GM18508 (cell line): ENCODE data around the gene STX1B.

Source experiments
- ATAC-seq: cut with Tn5 transposase; IDR thresholded peaks from one replicate; pipeline ENCODE4 v1.9.1; 2021; ENCODE audit warnings: moderate number of reproducible peaks; ENCODE audit not compliant: insufficient read depth, unreplicated experiment

The STX1B gene

DNA sequence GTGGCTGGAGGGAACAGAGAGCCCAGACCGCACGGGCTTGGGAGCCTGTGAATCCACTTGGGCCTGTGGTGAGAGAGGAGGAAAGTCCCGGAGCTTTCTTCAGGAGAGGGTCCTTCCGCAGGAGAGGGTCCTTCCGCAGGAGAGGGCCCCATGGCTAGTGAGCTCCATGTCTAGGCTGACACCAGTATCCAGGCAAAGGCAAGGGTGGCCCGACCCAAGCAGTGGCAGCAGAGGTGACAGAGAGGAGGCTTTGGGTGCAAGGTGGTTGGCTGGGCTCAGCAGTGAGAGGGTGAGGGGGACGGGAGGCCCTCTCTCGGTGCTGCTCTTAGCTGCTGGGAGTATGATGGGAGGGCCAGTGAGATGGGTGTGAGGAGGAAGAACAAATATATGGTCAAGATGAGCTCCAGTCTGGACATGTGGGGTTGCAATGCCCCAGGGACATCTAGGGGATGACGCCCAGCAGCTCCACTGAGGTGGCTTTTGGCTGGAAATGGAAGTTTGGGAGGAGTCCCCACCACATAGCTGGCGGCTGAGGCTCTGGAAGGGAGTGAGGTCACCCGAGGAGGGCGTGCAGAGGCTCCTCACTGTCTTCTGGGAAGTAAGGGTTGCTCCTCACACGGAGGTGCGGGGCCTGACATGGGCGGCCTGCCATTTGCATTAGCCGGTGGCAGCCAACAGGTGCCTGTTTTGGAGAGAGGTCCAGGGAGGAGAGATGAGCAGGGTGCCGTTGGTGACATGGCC lies 27.7 kb downstream of the STX1B start:
- ATAC-seq = no peak

DNA sequence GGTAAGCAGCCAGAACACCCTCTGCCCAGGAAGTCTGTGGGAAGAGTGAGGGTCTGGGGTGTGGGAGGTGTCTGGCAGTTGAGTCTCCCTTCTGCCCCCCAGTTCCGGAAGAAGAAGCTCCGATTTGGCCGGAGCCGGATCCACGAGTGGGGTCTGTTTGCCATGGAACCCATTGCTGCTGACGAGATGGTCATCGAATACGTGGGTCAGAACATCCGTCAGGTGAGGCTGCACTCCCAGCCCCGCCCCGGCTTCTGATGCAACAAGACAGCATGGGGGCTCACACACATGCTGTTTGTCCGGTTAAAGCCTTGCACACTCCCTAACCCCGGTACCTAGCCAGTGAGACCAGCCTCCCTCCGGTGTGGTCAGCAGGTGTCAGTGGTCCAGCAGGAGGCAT lies 29.5 kb downstream of the STX1B start:
- ATAC-seq = no peak

DNA sequence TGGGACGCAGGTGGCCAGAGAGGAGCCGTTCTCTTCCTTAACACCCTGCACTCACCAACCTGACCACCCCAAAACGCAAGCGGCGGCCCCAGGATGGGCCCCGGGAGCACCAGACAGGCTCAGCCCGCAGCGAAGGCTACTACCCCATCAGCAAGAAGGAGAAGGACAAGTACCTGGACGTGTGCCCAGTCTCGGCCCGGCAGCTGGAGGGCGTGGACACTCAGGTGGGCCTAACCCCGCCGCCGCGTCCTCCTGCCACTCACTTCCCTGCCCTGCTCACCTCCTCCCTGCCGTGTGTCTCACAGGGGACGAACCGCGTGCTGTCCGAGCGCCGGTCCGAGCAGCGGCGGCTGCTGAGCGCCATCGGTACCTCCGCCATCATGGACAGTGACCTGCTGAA lies 30.0 kb downstream of the STX1B start:
- no peak for ATAC-seq

DNA sequence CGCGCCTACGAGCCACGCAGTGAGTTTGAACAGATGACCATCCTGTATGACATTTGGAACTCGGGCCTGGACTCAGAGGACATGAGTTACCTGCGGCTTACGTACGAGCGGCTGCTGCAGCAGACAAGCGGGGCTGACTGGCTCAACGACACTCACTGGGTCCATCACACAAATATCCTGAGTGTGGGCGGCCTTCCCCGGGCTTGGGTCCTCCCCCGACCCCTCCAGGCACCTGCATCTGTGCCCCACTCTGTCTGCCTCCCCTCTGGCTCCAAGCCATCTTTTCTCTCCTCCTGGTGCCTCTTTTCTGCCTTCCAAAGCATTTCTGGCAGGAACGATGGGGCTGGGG lies 30.4 kb downstream of the STX1B start:
- ATAC-seq = no peak

DNA sequence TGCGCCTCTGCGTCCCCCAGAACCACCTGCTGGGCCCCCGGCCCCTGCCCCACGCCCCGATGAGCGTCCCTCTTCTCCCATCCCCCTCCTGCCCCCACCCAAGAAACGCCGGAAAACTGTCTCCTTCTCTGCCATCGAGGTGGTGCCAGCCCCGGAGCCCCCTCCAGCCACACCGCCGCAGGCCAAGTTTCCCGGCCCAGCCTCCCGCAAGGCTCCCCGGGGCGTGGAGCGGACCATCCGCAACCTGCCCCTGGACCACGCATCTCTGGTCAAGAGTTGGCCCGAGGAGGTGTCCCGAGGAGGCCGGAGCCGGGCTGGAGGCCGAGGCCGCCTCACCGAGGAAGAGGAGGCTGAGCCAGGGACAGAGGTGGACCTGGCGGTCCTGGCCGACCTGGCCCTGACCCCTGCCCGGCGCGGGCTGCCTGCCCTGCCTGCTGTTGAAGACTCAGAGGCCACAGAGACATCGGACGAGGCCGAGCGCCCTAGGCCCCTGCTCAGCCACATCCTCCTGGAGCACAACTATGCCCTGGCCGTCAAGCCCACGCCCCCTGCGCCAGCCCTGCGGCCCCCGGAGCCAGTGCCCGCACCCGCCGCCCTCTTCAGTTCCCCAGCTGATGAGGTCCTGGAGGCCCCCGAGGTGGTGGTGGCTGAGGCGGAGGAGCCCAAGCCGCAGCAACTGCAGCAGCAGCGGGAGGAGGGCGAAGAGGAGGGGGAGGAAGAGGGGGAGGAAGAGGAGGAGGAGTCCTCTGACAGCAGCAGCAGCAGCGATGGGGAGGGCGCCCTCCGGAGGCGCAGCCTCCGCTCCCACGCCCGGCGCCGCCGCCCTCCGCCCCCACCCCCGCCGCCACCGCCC lies 31.0 kb downstream of the STX1B start:
- no peak for ATAC-seq

DNA sequence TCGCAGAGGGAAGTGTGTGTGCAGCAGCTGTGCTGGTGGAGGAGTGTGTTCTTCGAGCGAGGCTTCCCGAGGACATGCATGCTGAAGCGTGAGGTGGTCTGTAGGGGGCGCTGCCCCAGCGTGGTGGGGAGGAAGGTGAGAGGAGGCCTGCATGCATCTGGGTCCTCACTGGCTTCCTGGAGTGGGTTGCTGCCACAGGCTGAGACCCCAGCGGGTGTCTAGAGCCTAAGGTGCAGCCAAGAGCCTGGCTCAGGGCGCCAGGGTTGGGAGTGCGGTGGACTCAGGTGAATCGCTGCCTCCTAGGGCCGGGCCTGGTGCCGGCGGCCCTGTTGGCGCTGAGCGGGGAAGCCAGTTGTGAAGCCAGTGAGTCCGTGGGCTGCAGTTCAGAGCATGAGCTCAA lies 32.9 kb downstream of the STX1B start:
- no peak for ATAC-seq

DNA sequence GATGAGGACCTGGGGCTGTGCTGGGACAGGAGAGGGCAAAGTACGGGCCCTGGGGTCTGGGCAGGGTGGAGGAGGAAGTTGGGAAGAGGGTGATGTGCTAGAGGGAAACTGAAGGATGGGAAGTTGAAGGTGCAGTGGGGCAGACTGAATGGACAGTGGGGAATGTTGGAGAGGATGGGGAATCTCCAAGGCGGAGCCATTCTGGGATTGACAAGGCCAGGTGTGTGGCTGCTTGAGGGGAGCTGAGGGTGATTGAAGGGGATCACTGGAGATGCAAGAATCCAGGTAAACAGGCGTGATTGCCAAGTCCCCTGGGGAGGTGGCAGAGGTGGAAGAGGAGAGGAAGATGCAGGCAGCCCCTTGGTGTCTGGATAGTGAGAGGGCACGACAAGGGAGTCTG lies 34.0 kb downstream of the STX1B start:
- ATAC-seq = no peak

DNA sequence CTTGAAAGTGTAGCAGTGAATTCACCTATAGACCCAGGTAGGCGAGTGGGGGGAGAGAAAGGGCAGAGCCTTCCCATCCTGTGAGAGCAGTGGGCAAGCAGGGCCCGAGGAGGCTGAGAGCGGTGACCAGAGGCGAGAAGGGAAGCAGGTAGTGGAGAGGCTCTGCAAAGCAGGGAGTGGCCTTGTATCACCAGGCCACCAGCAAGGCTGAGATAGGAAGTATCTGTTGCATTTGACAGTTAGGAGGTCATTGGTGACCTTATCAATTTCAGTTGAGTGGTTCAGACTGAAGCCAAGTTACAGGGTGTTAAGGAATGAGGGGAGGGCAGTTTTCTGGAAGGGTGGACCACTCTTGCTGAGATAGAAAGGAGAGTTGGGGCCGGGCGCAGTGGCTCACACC lies 36.1 kb downstream of the STX1B start:
- no peak for ATAC-seq

DNA sequence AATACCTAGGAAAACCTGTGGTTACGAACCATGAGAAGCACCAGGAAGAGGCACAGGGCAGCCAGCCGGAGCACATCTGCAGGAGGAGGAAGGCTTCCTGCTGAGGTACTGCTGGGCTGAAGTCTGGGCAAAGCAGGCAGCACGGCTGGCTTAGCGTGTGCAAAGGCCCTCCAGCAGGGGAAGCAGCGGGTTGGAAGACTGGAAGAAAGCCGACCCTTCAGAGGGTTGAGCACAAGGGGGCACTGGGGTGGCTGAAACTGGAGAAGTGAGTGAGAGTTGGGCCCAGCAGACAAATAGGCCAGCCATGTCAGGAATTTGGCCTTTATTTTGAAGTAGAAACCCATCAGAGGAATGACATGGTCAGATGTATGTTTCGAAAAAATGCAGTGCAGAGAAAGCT lies 37.6 kb downstream of the STX1B start:
- no peak for ATAC-seq

DNA sequence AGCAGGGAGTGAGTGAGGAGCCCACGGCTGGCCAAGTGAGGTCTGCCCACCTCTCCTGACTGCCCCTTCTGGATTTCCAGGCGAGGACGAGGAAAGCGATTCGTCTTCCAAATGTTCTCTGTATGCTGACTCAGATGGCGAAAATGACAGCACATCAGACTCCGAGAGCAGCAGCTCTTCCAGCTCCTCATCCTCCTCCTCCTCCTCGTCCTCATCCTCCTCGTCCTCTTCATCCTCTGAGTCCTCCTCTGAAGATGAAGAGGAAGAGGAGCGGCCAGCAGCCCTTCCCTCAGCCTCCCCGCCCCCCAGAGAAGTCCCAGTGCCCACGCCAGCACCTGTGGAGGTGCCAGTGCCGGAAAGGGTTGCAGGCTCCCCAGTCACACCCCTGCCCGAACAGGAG lies 39.1 kb downstream of the STX1B start:
- no peak for ATAC-seq

DNA sequence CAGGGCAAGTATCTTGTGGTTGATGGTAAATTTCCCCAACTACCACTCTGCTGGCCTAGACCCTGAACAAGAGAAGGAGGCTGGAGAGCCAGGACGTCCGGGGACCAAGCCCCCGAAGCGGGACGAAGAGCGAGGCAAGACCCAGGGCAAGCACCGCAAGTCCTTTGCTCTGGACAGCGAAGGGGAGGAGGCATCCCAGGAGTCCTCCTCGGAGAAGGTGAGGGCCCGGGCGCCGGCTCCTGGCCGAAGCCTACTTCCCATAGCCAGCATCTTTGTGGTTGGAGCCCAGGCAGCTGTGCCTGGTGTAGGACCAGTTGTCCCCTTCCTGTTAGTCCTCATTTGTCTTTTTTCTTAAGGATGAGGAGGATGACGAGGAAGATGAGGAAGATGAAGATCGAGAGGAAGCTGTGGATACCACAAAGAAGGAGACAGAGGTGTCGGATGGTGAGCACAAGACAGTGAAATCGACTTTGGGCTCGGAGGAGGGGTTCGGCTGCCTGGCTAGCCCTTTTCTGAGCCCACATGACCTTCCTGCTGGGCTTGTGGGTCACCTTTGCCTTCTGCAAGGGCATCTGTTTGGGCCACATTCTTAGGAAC lies 41.1 kb downstream of the STX1B start:
- no peak for ATAC-seq

DNA sequence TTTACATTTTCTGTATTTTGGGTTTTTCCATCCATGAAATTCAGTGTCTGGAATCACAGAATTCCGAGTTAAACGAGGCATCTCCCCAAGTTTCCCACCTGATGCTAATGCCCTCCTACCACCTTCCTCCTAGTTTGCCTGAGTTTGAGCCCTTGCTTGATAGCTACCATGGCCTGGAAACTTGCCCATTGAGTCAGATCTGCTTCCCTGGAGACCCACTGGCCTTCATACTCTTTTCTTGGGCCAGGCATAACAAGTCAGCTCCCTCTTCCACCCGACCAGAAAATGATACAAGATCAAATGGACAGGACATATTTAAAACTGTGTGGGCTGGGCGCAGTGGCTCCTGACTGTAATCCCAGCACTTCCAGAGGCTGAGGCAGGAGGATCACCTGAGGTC lies 42.6 kb downstream of the STX1B start:
- no peak for ATAC-seq

DNA sequence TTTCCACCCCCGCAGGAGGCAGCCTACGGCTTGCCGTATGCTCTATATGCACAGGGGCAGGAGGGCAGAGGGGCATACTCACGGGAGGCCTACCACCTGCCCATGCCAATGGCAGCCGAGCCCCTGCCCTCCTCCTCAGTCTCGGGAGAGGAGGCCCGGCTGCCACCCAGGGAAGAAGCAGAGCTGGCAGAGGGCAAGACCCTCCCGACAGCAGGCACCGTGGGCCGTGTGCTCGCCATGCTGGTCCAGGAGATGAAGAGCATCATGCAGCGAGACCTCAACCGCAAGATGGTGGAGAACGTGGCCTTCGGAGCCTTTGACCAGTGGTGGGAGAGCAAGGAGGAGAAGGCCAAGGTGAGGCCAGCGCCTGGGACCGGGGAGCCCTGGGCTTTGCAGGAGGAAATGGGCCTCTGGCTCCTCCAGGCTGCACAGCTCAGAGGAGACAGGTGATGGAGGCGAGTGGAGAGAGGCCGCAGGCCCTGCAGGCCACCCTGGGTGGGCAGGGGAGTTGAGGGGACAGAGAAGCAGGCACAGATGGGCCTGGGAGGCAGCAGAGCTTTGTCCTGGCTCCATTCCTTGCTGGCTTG lies 44.3 kb downstream of the STX1B start:
- ATAC-seq = no peak

DNA sequence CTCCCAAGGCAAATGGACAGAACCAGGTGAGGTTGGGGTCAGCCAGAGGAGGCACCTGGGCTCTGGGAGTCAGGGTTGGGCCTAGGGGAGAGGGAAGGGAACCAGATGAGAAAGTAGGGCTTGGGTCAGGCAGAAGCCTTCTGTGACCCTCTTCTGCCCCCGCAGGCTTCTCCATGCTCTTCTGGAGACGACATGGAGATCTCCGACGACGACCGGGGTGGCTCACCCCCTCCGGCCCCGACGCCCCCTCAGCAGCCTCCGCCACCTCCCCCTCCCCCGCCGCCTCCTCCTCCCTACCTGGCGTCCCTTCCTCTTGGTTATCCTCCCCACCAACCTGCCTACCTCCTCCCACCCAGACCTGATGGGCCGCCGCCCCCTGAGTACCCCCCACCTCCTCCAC lies 45.0 kb downstream of the STX1B start:
- no peak for ATAC-seq

DNA sequence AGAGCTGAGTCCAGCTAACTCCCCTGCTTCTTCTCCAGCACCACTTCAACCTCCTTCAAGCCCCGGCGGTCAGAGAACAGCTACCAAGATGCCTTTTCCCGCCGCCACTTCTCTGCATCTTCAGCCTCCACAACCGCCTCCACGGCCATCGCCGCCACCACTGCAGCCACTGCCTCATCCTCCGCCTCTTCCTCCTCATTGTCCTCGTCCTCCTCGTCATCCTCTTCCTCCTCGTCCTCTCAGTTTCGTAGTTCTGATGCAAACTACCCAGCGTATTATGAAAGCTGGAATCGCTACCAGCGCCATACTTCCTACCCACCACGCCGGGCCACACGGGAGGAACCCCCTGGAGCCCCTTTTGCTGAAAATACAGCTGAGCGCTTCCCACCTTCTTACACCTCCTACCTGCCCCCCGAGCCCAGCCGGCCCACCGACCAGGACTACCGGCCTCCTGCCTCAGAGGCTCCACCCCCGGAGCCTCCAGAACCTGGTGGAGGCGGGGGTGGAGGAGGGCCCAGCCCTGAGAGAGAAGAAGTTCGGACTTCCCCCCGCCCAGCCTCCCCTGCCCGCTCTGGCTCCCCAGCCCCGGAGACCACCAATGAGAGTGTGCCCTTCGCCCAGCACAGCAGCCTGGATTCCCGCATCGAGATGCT lies 45.7 kb downstream of the STX1B start:
- no peak for ATAC-seq

DNA sequence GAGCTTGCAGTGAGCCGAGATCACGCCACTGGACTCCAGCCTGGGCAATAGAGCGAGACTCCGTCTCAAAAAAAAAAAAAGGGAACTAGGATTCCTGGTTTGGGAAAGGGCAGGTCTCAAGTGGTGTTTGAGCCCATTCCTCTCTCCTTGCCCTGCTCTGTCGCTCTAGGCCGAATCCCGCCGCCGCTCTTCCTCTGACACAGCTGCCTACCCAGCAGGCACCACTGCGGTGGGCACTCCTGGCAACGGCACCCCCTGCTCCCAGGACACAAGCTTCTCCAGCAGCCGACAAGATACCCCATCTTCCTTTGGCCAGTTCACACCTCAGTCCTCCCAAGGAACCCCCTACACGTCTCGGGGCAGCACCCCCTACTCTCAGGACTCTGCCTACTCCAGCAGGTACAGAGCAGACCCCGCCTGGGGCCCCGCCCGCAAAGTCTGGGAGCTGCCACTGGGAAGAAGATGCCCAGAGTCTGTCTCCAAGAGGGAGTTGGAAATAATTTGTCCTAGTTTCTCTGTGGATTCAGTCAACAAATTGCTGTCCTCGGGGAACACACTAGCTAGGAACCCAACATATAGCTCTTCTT lies 46.4 kb downstream of the STX1B start:
- ATAC-seq = no peak

DNA sequence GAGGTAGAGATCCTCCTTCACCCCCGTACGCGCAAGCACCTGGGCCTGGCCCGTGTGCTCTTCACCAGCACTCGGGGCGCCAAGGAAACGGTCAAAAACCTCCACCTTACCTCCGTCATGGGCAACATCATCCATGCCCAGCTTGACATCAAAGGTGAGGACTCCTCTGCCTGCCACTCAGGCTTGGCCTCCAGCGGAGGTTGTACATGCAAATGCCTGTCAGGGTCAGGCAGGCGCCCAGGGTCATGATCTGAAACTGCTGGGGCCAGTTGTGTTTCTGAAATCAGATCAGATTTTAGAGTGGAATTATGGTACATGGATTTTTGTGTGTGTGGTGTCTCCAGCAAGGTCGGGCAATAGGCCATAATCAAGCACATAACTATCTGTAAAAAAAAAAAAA lies 49.1 kb downstream of the STX1B start:
- no peak for ATAC-seq

DNA sequence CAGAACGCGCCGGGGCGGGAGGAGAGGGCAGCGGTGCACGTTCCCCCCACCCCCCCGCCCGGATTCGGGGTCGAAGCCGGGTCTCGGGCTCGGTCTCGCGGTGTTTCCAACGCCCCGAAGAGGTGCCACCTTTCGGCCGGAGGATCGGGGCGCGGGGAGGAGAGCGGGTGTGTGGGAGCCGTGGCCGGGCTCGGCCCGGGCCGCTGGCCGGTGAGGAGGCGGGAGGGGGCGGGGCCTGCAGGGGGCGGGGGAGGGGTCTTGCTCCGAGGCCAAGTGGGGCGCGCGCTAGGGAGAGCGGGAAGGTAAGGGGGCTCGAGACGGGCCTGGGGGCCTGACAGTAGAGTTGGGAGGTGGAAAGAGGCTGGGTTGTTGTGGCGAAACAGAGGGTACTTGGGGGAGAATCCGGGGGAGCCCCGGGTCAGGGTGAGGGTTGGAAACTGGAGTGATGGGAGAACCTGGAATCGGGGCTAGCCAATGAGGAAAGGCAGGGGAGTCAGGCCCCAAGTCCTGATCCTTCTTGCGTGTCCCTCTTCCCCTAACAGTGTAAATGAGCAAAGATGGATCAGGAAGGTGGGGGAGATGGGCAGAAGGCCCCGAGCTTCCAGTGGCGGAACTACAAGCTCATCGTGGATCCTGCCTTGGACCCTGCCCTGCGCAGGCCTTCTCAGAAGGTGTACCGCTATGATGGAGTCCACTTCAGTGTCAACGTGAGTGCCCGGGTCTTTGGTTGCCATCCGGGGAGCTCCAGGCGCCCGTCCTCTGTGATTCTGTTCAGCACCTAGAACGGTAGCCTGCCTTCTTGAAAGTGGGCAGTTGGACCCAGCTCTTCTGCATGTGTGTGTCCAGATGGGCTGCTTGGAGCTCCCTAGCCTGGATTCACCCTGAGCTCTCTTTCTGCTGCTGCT lies 52.0 kb downstream of the STX1B start:
- no peak for ATAC-seq

DNA sequence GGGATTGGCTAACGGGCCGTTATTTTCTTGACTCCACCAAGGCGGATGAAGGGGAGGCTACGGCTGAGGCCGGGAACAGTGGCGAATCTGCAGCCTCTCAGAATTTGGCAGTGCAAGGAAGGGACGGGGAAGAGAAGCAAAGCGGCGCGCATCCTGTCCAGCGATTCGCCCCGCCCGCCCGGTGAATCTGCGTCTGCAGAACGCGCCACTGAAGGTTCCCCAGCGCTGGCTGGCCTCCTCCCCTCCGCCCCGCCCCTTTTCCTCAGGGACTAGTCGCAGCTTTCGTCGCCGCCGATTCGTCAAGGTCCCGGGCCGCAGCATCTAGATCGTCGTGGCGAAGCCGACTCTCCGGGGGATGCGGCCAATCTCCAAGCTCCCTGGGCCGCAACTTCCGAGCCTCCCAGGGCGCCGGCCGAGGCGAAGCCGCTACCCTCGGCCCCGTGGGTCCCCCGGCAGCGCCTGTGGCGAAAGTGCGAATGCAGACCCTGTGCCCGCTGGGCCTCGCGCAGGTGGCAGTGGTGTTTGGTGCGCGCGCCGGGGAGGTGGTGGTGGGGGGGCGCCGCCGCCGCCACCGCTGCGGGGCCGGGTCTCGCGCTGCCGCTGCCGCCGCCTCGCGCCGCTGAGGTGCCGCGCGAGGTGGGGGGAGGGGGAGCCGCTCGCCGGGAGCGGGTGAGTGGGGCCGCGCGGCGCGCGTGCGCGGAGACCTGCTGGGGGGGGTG lies 52.8 kb downstream of the STX1B start, which contains the start of gene SETD1A:
Gene SETD1A (plus strand): TSS at position 299 of the 719 bp plus-strand sequence. CDS start 978 bp downstream, outside the sequence.
- no peak for ATAC-seq
